T-cell (primary cell): ENCODE measurements around the gene P4HA1. TPM values are rescaled to one million over a fixed set of nuclear protein-coding genes. Genes with fewer than 3 reads are reported as not detected.
"Not testable (repeated sequence)": the region's sequence is repeated elsewhere in the genome, so short reads cannot be mapped to it uniquely, and the experiment has no call there.

Experiments
- ATAC-seq, 4 experiments: fragments of 200-7000 bp in 3 of 4; fragments of 150-1000 bp in 1 of 4; cut with Tn5 transposase; replicated peaks in 1 of 4; 1 replicate in 3 of 4; 2 replicates in 1 of 4; pipeline ENCODE4 v1.10.0; 2021; ENCODE audit warnings: moderate library complexity in 3 of 4, mild to moderate bottlenecking in 2 of 4, moderate number of reproducible peaks in 1 of 4
- CTCF ChIA-PET, 2 donors: fragments of 300-600 bp; sonication (Branson Sonifier 250); formaldehyde crosslinking; loops; one replicate each; lab custom pipeline; 2022; ENCODE audit warnings: antibody characterized with exemption in 2 of 2; lab: Charles Lee
- POLR2A ChIA-PET, 2 donors: fragments of 300-600 bp; sonication (Branson Sonifier 250); formaldehyde crosslinking; loops; one replicate each; lab custom pipeline; 2022; ENCODE audit warnings: antibody characterized with exemption in 2 of 2; lab: Charles Lee
- DNase-seq, 35 experiments: peaks; one replicate each; pipeline versions ENCODE4 v3.0.0 to v3.0.0-alpha.2; 2013 to 2023
- H3K27ac ChIP-seq: one replicate; pipeline ENCODE4 v1.5.1; 2013; ENCODE audit warnings: low read length
- H3K27me3 ChIP-seq, 2 experiments: replicated peaks in 1 of 2; 1 replicate in 1 of 2; 2 replicates in 1 of 2; pipeline versions ENCODE4 v1.6.1 to v1.7.0; 2013; ENCODE audit warnings: low read length in 1 of 2, mixed read lengths in 1 of 2; ENCODE audit not compliant: control insufficient read depth in 2 of 2, insufficient read depth in 2 of 2; ENCODE audit errors: extremely low read depth in 1 of 2
- H3K36me3 ChIP-seq, 2 donors: 1 replicate in 1 of 2; 2 replicates in 1 of 2; pipeline versions ENCODE4 v1.6.1 to v1.7.0; 2013; ENCODE audit warnings: low read length in 1 of 2; ENCODE audit not compliant: control insufficient read depth in 2 of 2, insufficient read depth in 1 of 2; ENCODE audit errors: extremely low read depth in 1 of 2
- H3K4me1 ChIP-seq, 2 experiments: 1 replicate in 1 of 2; 2 replicates in 1 of 2; pipeline versions ENCODE4 v1.6.1 to v1.7.0; 2013; ENCODE audit warnings: low read length in 2 of 2, mixed read lengths in 1 of 2; ENCODE audit not compliant: insufficient read depth in 2 of 2, control insufficient read depth in 1 of 2; ENCODE audit errors: extremely low read depth in 1 of 2
- H3K4me3 ChIP-seq, 2 donors: 1 replicate in 1 of 2; 2 replicates in 1 of 2; pipeline versions ENCODE4 v1.5.1 to v1.7.0; 2013; ENCODE audit warnings: mild to moderate bottlenecking in 2 of 2, low read length in 1 of 2, moderate library complexity in 1 of 2; ENCODE audit not compliant: control insufficient read depth in 1 of 2; ENCODE audit errors: extremely low read depth in 1 of 2
- H3K9me3 ChIP-seq: 2 replicates; pipeline ENCODE4 v1.7.0; 2013
- H3K27ac Mint-ChIP-seq, 2 donors: one replicate each; pipeline ENCODE4 v1.8.0; 2020 to 2021; ENCODE audit warnings: mild to moderate bottlenecking in 2 of 2, mixed read lengths in 2 of 2
- H3K27me3 Mint-ChIP-seq, 2 donors: one replicate each; pipeline ENCODE4 v1.8.0; 2021 to 2022; ENCODE audit warnings: mixed read lengths in 2 of 2
- H3K36me3 Mint-ChIP-seq: one replicate; pipeline ENCODE4 v1.8.0; 2021; ENCODE audit warnings: mixed read lengths
- H3K4me1 Mint-ChIP-seq, 3 donors: one replicate each; pipeline ENCODE4 v1.8.0; 2020 to 2022; ENCODE audit warnings: mixed read lengths in 3 of 3, mild to moderate bottlenecking in 1 of 3
- H3K4me3 Mint-ChIP-seq, 3 donors: one replicate each; pipeline ENCODE4 v1.8.0; 2020 to 2022; ENCODE audit warnings: mild to moderate bottlenecking in 3 of 3, mixed read lengths in 3 of 3, moderate library complexity in 3 of 3
- H3K9me3 Mint-ChIP-seq, 3 donors: one replicate each; pipeline ENCODE4 v1.8.0; 2020 to 2022; ENCODE audit warnings: mixed read lengths in 3 of 3
- WGBS: methylation state at CpG from one replicate; pipeline ENCODE4 v1.1.5; 2013; ENCODE audit warnings: missing lambda C conversion rate; ENCODE audit not compliant: insufficient coverage; 5-methylcytosine and 5-hydroxymethylcytosine counted together
- total RNA-seq, 35 experiments: library from RNA in 6 of 35; stranded (reverse) in 6 of 35; fragments of 120-200 nt in 1 of 35; gene quantifications; one replicate each; pipeline versions ENCODE4 v1.2.1 to v1.2.4 and lab custom pipeline; 2013 to 2026

The P4HA1 gene
- total RNA-seq, 5 donors from 2014 or later (not counting 1 experiment from before 2014, with no cell fraction given): 11.3 to 15.4 (median 13.0) TPM

DNA sequence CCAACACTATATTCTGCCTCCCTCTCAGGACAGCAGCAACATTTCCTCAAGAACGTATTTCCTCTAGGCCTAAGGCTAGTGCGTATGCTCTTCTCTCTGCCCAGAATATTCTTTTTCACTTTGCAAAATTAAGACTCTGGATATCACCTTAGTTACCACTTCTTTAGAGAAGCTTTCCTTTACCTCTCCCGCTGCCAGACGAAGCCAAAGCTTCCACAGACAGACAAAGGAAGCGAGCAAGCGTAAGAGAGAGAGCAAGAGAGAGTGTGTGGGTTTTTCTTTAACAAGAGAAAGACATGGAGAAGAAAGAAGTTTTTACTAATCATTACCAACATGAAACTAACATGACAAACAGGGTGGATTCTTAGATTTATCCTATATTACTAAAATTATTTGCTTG is 64.1 kb downstream of the P4HA1 start:
- H3K4me1 Mint-ChIP-seq: no peaks in the 10 kb centered on the region
- WGBS: 95% methylated on average over 2 of the region's 6 CpGs
- no peaks in the 10 kb centered on the region for H3K27me3 Mint-ChIP-seq
- Histone ChIP-seq H3K36me3 (peaks cover 2 to 10% of the 10 kb centered on the region in 2 donors), H3K27ac (no peak overlapping the region), H3K4me1 (no peaks in the 10 kb centered on the region), H3K27me3 (no peaks in the 10 kb centered on the region), H3K9me3 (no peaks in the 10 kb centered on the region), H3K4me3 (no peak overlapping the region)
- ChIA-PET CTCF (interaction anchor here in 1 of 2 donors (0.6 kb wide), 1 partner anchor 1423 kb away, joined by 3 read pairs; no protein-coding TSS in a partner anchor), POLR2A (interaction anchor here in 1 of 2 donors (0.6 kb wide), 1 partner anchor 15 kb away, joined by 3 read pairs; no protein-coding TSS in a partner anchor)
- ATAC-seq (no peak), DNase-seq (no peak)
- no peak overlapping the region for H3K4me3 Mint-ChIP-seq
- H3K36me3 Mint-ChIP-seq: peaks cover 52% of the 10 kb centered on the region
- no peak overlapping the region for H3K27ac Mint-ChIP-seq
- no peaks in the 10 kb centered on the region for H3K9me3 Mint-ChIP-seq

DNA sequence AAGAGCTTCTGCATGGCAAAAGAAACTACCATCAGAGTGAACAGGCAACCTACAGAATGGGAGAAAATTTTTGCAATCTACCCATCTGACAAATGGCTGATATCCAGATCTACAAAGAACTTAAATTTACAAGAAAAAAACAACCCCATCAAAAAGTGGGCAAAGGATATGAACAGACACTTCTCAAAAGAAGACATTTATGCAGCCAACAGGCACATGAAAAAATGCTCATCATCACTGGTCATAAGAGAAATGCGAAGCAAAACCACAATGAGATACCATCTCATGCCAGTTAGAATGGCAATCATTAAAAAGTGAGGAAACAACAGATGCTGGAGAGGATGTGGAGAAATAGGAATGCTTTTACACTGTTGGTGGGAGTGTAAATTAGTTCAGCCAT is 70.0 kb downstream of the P4HA1 start:
- H3K9me3 ChIP-seq, H3K27ac Mint-ChIP-seq, H3K9me3 Mint-ChIP-seq, CTCF ChIA-PET, H3K27me3 ChIP-seq, H3K4me1 ChIP-seq, ATAC-seq, H3K4me3 Mint-ChIP-seq, H3K4me3 ChIP-seq, H3K4me1 Mint-ChIP-seq, DNase-seq, H3K27ac ChIP-seq, POLR2A ChIA-PET, H3K27me3 Mint-ChIP-seq: not testable (repeated sequence)
- WGBS: no CpG with 5 or more reads among the region's 1 CpG
- H3K36me3 ChIP-seq: peaks cover 2 to 14% of the 10 kb centered on the region in 2 donors
- H3K36me3 Mint-ChIP-seq: peaks cover 50% of the 10 kb centered on the region

DNA sequence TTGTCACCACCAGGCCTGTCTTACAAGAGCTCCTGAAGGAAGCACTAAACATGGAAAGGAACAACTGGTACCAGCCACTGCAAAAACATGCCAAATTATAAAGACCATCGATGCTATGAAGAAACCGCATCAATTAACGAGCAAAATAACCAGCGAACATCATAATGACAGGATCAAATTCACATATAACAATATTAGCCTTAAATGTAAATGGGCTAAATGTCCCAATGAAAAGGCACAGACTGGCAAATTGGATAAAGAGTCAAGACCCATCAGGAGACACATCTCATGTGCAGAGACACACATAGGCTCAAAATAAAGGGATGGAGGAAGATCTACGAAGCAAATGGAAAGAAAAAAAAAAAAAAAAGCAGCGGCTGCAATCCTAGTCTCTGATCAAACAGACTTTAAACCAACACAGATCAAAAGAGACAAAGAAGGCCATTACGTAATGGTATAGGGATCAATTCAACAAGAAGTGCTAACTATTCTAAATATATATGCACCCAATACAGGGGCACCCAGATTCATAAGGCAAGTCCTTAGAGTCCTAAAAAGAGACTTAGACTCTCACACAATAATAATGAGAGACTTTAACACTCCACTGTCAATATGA is 73.1 kb downstream of the P4HA1 start:
- POLR2A ChIA-PET, ATAC-seq, DNase-seq, H3K27me3 ChIP-seq, H3K27me3 Mint-ChIP-seq, H3K27ac ChIP-seq, H3K9me3 ChIP-seq, H3K4me3 Mint-ChIP-seq, H3K4me1 ChIP-seq, CTCF ChIA-PET, H3K27ac Mint-ChIP-seq, H3K9me3 Mint-ChIP-seq, H3K4me3 ChIP-seq: not testable (repeated sequence)
- peaks cover 4 to 16% of the 10 kb centered on the region in 2 donors for H3K36me3 ChIP-seq
- Mint-ChIP-seq H3K4me1 (peaks cover 8 to 17% (median 11%) of the 10 kb centered on the region in 3 donors), H3K36me3 (peaks cover 68% of the 10 kb centered on the region)
- no CpG with 5 or more reads among the region's 7 CpGs for WGBS

GRCh38 chr10:73022961-73023360 is 73.7 kb downstream of the P4HA1 start:
- H3K4me3 Mint-ChIP-seq, H3K4me1 ChIP-seq, H3K9me3 Mint-ChIP-seq, H3K27me3 ChIP-seq, POLR2A ChIA-PET, H3K27ac ChIP-seq, H3K9me3 ChIP-seq, H3K4me3 ChIP-seq, H3K27ac Mint-ChIP-seq, DNase-seq, H3K27me3 Mint-ChIP-seq, ATAC-seq, CTCF ChIA-PET: not testable (repeated sequence)
- H3K4me1 Mint-ChIP-seq: peaks cover 8 to 17% (median 11%) of the 10 kb centered on the region in 3 donors
- H3K36me3 ChIP-seq: peaks cover 4 to 18% of the 10 kb centered on the region in 2 donors
- H3K36me3 Mint-ChIP-seq: peaks cover 69% of the 10 kb centered on the region
- no CpG with 5 or more reads among the region's 4 CpGs for WGBS

DNA sequence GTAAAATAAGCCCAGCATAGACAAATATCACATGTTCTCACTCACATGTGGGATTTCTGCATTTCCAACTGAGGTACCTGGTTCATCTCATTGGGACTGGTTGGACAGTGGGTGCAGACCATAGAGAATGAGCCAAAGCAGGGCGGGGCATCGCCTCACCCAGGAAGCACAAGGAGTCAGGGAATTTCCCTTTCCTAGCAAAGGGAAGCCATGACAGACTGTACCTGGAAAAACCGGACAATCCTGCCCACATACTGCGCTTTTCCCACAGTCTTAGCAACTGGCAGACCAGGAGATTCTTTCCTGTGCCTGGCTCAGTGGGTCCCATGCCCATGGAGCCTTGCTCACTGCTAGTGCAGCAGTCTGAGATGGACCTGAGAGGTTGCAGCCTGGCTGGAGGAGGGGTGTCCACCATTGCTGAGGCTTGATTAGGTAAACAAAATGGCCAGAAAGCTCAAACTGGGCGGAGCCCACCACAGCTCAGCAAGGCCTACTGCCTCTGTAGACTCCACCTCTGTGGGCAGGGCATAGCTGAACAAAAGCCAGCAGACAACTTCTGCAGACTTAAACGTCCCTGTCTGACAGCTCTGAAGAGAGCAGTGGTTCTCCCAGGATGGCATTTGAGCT is 75.0 kb downstream of the P4HA1 start:
- H3K27ac ChIP-seq, DNase-seq, H3K9me3 Mint-ChIP-seq, CTCF ChIA-PET, H3K4me3 ChIP-seq, POLR2A ChIA-PET, ATAC-seq, H3K9me3 ChIP-seq, H3K4me3 Mint-ChIP-seq, H3K4me1 ChIP-seq, H3K27me3 ChIP-seq, H3K27me3 Mint-ChIP-seq, H3K27ac Mint-ChIP-seq: not testable (repeated sequence)
- Mint-ChIP-seq H3K36me3 (peaks cover 62% of the 10 kb centered on the region), H3K4me1 (peaks cover 8 to 17% (median 11%) of the 10 kb centered on the region in 3 donors)
- WGBS: 88% methylated on average over 6 of the region's 6 CpGs
- H3K36me3 ChIP-seq: peaks cover 4 to 21% of the 10 kb centered on the region in 2 donors

- Histone ChIP-seq H3K27ac (no peak overlapping the region), H3K4me1 (no peaks in the 10 kb centered on the region), H3K27me3 (no peaks in the 10 kb centered on the region), H3K36me3 (peaks cover 4 to 26% of the 10 kb centered on the region in 2 donors), H3K9me3 (no peaks in the 10 kb centered on the region), H3K4me3 (no peak overlapping the region)
- Mint-ChIP-seq H3K4me1 (peaks cover 8 to 17% (median 11%) of the 10 kb centered on the region in 3 donors), H3K27ac (no peak overlapping the region), H3K4me3 (no peak overlapping the region), H3K9me3 (no peaks in the 10 kb centered on the region), H3K36me3 (peaks cover 62% of the 10 kb centered on the region), H3K27me3 (no peaks in the 10 kb centered on the region)
- WGBS: no CpG with 5 or more reads among the region's 1 CpG
- ChIA-PET POLR2A (no interaction called here), CTCF (no interaction called here)
- ATAC-seq (no peak), DNase-seq (no peak)
Measured at GRCh38 chr10:73021050-73021449, 75.6 kb downstream of the P4HA1 start.
